Measurements from ENCODE around the gene ADAMTS14. TPM values are rescaled to one million over a fixed set of nuclear protein-coding genes. Genes with fewer than 3 reads are reported as not detected.
"Not testable (repeated sequence)": the region's sequence is repeated elsewhere in the genome, so short reads cannot be mapped to it uniquely, and the experiment has no call there.

Gene ADAMTS14
- total RNA-seq, 1 experiment from 2014 or later: 1.6 TPM

DNA sequence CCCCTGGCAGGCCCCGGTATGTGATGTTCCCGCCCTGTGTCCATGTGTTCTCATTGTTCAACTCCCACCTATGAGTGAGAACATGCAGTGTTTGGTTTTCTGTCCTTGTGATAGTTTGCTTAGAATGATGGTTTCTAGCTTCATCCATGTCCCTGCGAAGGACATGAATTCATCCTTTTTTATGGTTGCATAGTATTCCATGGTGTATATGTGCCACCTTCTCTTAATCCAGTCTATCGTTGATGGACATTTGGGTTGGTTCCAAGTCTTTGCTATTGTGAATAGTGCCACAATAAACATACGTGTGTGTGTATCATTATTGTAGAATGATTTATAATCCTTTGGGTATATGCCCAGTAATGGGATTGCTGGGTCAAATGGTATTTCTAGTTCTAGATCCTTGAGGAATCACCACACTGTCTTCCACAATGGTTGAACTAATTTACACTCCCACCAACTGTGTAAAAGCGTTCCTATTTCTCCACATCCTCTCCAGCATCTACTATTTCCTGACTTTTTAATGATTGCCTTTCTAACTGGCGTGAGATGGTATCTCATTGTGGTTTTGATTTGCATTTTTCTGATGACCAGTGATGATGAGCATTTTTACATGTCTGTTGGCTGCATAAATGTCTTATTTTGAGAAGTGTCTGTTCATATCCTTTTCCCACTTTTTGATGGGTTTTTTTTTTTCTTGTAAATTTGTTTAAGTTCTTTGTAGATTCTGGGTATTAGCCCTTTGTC is 32.5 kb upstream of the ADAMTS14 start:
- not testable (repeated sequence) for H3K14ac ChIP-seq (ENCODE audit: insufficient read depth, low read length); H2BK15ac ChIP-seq (ENCODE audit: low read depth, low read length); H3K4me3 Mint-ChIP-seq; H4K91ac ChIP-seq (ENCODE audit: insufficient read length, low read depth, low read length); H3K4me2 ChIP-seq (ENCODE audit: insufficient read depth, insufficient read length, low read length); H3K79me1 ChIP-seq (ENCODE audit: insufficient read depth, low read depth, low read length, poor library complexity, severe bottlenecking); H3K9ac ChIP-seq (ENCODE audit: extremely low read depth, insufficient read length, low read length); H4K20me1 ChIP-seq (ENCODE audit: control insufficient read depth, insufficient read depth, insufficient read length); H4K8ac ChIP-seq (replicated peaks; ENCODE audit: insufficient read length, low read depth, low read length); H2AK5ac ChIP-seq (ENCODE audit: insufficient read length, low read length); H3K79me2 ChIP-seq (ENCODE audit: insufficient read depth, low read length); H2BK12ac ChIP-seq (ENCODE audit: insufficient read length, low read depth, low read length); H2AFZ ChIP-seq (ENCODE audit: low read length); H2BK20ac ChIP-seq (ENCODE audit: low read depth, low read length, poor library complexity, severe bottlenecking); H3K23me2 ChIP-seq (ENCODE audit: insufficient read length, low read depth, low read length, poor library complexity, severe bottlenecking); H3K18ac ChIP-seq (ENCODE audit: insufficient read length, low read depth, low read length); H2BK5ac ChIP-seq (ENCODE audit: insufficient read length, low read length); H4K5ac ChIP-seq (ENCODE audit: insufficient read length, low read depth, low read length); H3K4me1 ChIP-seq (ENCODE audit: insufficient read depth, low read length); H3K9me3 ChIP-seq (ENCODE audit: control insufficient read depth, low read depth, low read length); H3K27me3 Mint-ChIP-seq (ENCODE audit: low read depth); H3K4ac ChIP-seq (ENCODE audit: low read depth, low read length); H3T11ph ChIP-seq (ENCODE audit: low read length); H2BK120ac ChIP-seq (ENCODE audit: low read depth, low read length, poor library complexity, severe bottlenecking); H3K56ac ChIP-seq (ENCODE audit: insufficient read length, low read depth, low read length); H3K9me3 Mint-ChIP-seq; H3K27ac ChIP-seq (ENCODE audit: insufficient read length, low read depth, low read length); H3K4me1 Mint-ChIP-seq; DNase-seq; H3K36me3 Mint-ChIP-seq (ENCODE audit: insufficient read depth in 1 of 3, low read depth in 3 of 3); H3K27ac Mint-ChIP-seq; H3K27me3 ChIP-seq (ENCODE audit: insufficient read depth, low read length); H3K23ac ChIP-seq (ENCODE audit: insufficient read length, low read depth, low read length)
- WGBS (ENCODE audit: extremely low coverage, insufficient read length, low lambda C conversion rate): no CpG with 5 or more reads among the region's 7 CpGs

DNA sequence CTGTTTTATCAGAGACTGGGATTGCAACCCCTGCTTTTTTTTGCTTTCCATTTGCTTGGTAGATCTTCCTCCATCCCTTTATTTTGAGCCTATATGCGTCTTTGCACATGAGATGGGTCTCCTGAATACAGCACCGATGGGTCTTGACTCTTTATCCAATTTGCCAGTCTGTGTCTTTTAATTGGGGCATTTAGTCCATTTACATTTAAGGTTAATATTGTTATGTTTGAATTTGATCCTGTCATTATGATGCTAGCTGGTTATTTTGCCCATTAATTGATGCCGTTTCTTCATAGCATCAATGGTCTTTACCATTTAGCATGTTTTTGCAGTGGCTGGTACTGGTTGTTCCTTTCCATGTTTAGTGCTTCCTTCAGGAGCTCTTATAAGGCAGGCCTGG is 29.0 kb upstream of the ADAMTS14 start:
- not testable (repeated sequence) for H2BK15ac ChIP-seq (ENCODE audit: low read depth, low read length); H4K91ac ChIP-seq (ENCODE audit: insufficient read length, low read depth, low read length); H3K14ac ChIP-seq (ENCODE audit: insufficient read depth, low read length); H3K9me3 ChIP-seq (ENCODE audit: control insufficient read depth, low read depth, low read length); H3K27me3 Mint-ChIP-seq (ENCODE audit: low read depth); H2BK120ac ChIP-seq (ENCODE audit: low read depth, low read length, poor library complexity, severe bottlenecking); H3K9ac ChIP-seq (ENCODE audit: extremely low read depth, insufficient read length, low read length); H3K27ac Mint-ChIP-seq; H3K4me1 ChIP-seq (ENCODE audit: insufficient read depth, low read length); H2BK20ac ChIP-seq (ENCODE audit: low read depth, low read length, poor library complexity, severe bottlenecking); H3K18ac ChIP-seq (ENCODE audit: insufficient read length, low read depth, low read length); H3K56ac ChIP-seq (ENCODE audit: insufficient read length, low read depth, low read length); H2BK12ac ChIP-seq (ENCODE audit: insufficient read length, low read depth, low read length); H3K27ac ChIP-seq (ENCODE audit: insufficient read length, low read depth, low read length); H3K4ac ChIP-seq (ENCODE audit: low read depth, low read length); H3K79me1 ChIP-seq (ENCODE audit: insufficient read depth, low read depth, low read length, poor library complexity, severe bottlenecking); H3K4me2 ChIP-seq (ENCODE audit: insufficient read depth, insufficient read length, low read length); H3K36me3 Mint-ChIP-seq (ENCODE audit: insufficient read depth in 1 of 3, low read depth in 3 of 3); H2AFZ ChIP-seq (ENCODE audit: low read length); DNase-seq; H3T11ph ChIP-seq (ENCODE audit: low read length); H4K5ac ChIP-seq (ENCODE audit: insufficient read length, low read depth, low read length); H3K23me2 ChIP-seq (ENCODE audit: insufficient read length, low read depth, low read length, poor library complexity, severe bottlenecking); H3K4me3 Mint-ChIP-seq; H2BK5ac ChIP-seq (ENCODE audit: insufficient read length, low read length); H4K20me1 ChIP-seq (ENCODE audit: control insufficient read depth, insufficient read depth, insufficient read length); H3K27me3 ChIP-seq (ENCODE audit: insufficient read depth, low read length); H3K23ac ChIP-seq (ENCODE audit: insufficient read length, low read depth, low read length); H4K8ac ChIP-seq (replicated peaks; ENCODE audit: insufficient read length, low read depth, low read length); H2AK5ac ChIP-seq (ENCODE audit: insufficient read length, low read length); H3K79me2 ChIP-seq (ENCODE audit: insufficient read depth, low read length)
- Mint-ChIP-seq H3K9me3 (peaks cover 8 to 13% of the 10 kb centered on the region in 2 experiments), H3K4me1 (peaks cover 6 to 10% of the 10 kb centered on the region in 2 experiments)
- WGBS (ENCODE audit: extremely low coverage, insufficient read length, low lambda C conversion rate): no CpG with 5 or more reads among the region's 3 CpGs
